ENCODE data around the gene PRR18. TPM values are rescaled to one million over a fixed set of nuclear protein-coding genes. Genes with fewer than 3 reads are reported as not detected.

The PRR18 gene
- total RNA-seq, 1 donor from 2014 or later = under 0.01 TPM

DNA sequence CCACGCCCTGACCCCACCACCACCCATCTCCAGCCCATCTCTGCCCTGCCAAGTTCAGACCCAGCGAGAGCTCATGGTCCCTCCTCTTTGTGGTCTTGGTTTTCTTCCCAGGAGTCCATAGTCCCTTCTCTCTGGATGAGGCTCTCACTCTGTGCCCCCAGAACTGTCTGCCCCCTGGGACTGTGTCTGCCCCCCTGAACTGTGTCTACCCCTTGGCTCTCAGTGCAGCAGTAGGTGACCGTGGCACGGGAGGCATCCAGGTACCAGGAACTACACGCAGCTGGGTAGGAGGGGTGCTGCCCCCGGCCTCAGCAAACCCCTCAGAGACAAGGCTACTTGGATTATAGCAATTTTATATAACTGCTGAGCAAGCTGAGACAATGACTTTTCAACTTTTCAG lies 23.6 kb downstream of the PRR18 start:
- no peak for DNase-seq (ENCODE audit: low read depth)
- no peak for FAIRE-seq
- Histone ChIP-seq H3K4me3 (ENCODE audit: low read depth, low read length) (no peak overlapping the region), H3K36me3 (ENCODE audit: control insufficient read depth, insufficient read depth, low read length) (no peaks in the 10 kb centered on the region), H3K27me3 (ENCODE audit: control insufficient read depth, insufficient read depth, low read length) (no peaks in the 10 kb centered on the region)
- TF ChIP-seq, protein P1, sequence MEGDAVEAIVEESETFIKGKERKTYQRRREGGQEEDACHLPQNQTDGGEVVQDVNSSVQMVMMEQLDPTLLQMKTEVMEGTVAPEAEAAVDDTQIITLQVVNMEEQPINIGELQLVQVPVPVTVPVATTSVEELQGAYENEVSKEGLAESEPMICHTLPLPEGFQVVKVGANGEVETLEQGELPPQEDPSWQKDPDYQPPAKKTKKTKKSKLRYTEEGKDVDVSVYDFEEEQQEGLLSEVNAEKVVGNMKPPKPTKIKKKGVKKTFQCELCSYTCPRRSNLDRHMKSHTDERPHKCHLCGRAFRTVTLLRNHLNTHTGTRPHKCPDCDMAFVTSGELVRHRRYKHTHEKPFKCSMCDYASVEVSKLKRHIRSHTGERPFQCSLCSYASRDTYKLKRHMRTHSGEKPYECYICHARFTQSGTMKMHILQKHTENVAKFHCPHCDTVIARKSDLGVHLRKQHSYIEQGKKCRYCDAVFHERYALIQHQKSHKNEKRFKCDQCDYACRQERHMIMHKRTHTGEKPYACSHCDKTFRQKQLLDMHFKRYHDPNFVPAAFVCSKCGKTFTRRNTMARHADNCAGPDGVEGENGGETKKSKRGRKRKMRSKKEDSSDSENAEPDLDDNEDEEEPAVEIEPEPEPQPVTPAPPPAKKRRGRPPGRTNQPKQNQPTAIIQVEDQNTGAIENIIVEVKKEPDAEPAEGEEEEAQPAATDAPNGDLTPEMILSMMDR (IDR thresholded peaks at IDR 0.05; ENCODE audit: insufficient read depth, low read length, severe bottlenecking) = no peak

DNA sequence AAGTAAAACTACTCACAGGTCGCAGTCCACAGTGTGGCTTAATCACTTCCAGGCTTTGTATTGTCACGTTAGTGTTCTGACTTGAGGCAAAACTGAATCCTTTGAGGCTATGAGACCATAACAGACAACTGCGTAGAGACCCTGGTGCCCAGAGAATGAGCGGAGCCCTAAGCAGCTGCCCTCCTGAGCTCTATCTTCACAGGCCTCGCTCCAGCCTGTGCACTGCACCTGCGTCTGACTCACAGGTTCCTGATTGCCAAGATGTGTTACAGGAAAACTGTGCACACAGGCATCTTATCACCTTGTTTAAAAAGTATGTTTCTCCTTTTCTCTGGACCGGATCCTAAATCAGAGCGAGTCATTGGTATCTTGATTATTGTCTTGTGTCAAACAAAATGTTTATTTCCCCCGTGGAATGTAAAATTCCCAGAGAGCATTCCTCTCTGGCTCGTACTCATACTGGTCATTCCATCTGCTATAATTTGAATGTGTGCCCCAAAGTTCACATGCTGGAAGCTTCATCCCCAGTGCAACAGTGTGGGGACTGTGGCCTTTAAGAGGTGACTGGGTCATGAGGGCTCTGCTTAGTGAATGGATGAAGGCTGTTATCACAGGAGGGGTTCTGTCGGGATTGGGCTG lies 25.7 kb downstream of the PRR18 start:
- no peak for FAIRE-seq
- no peak overlapping the region for H3K4me3 ChIP-seq (ENCODE audit: low read depth, low read length)
- peaks cover 1% of the 10 kb centered on the region for H3K27me3 ChIP-seq (ENCODE audit: control insufficient read depth, insufficient read depth, low read length)
- no peaks in the 10 kb centered on the region for H3K36me3 ChIP-seq (ENCODE audit: control insufficient read depth, insufficient read depth, low read length)
- no peak for DNase-seq (ENCODE audit: low read depth)
- TF ChIP-seq, protein P1 (IDR thresholded peaks at IDR 0.05; ENCODE audit: insufficient read depth, low read length, severe bottlenecking) = no peak

DNA sequence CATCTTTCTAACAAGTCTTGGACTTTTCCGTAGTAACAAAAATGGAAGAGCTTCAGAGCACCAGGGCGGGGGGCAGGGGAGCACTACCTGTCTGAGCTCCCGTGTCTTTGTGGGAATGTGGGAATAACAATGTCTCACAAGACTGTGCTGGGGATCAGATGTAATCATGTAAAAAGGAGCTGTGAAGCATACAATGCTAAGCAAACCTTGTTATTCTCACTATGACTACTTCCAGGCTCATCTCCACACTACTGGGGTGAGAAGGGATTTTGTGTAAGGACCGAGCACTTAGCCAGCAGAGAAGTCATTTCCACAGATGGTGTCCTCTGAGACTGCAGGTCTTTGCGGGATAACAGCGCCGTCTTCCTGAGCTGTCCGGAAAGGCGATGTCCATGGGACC lies 27.1 kb downstream of the PRR18 start:
- TF ChIP-seq, protein P1 (IDR thresholded peaks at IDR 0.05; ENCODE audit: insufficient read depth, low read length, severe bottlenecking) = no peak
- H3K36me3 ChIP-seq (ENCODE audit: control insufficient read depth, insufficient read depth, low read length) = no peaks in the 10 kb centered on the region
- peaks cover 5% of the 10 kb centered on the region for H3K27me3 ChIP-seq (ENCODE audit: control insufficient read depth, insufficient read depth, low read length)
- H3K4me3 ChIP-seq (ENCODE audit: low read depth, low read length) = no peak overlapping the region
- no peak for FAIRE-seq
- no peak for DNase-seq (ENCODE audit: low read depth)

DNA sequence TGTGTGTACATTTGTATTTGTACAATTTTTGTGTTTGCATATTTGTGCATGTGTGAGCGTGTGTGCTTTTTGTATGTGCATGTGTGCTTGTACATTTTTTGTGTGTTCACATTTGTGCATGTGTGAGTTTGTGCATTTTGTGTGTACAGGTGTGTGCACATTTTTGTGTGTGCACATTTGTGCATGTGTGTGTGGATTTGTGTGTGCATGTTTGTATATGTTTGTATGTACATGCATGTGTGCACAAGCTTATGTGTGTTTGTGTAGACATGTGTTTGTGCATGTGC lies 28.9 kb downstream of the PRR18 start:
- DNase-seq (ENCODE audit: low read depth) = no peak
- TF ChIP-seq, protein P1 (IDR thresholded peaks at IDR 0.05; ENCODE audit: insufficient read depth, low read length, severe bottlenecking) = no peak
- no peak overlapping the region for H3K4me3 ChIP-seq (ENCODE audit: low read depth, low read length)
- FAIRE-seq = no peak
- H3K27me3 ChIP-seq (ENCODE audit: control insufficient read depth, insufficient read depth, low read length) = peaks cover 5% of the 10 kb centered on the region
- no peaks in the 10 kb centered on the region for H3K36me3 ChIP-seq (ENCODE audit: control insufficient read depth, insufficient read depth, low read length)

DNA sequence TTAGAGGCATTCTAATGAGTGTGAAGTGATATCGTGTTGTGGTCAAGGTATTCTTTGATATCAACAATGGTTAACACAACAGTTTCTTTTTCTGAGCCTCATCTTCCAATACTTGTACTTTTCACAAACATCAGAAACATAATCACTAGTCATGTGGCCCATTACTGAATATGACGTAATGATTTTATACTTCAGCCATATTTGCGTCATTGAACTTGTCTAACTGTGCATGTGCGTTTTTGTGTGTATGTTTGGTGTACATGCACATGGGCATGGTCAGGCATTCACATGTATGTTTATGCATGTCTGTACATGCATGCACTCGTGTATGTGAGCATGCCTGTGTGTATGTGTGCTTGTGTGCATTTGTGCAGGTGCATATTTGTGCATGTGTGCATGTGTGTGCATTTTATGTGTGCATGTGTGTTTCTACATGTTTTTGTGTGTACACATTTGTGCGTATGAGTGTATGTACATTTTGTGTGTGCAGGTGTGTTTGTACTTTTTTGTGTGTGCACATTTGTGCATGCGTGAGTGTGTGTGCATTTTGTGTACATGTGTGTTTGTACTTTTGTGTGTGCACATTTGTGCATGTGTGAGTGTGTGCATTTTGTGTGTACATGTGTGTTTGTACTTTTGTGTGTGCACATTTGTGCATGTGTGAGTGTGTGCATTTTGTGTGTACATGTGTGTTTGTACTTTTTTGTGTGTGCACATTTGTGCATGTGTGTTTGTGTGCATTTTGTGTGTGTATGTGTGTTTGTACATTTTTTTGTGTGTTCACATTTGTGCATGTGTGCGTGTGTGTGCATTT lies 29.4 kb downstream of the PRR18 start:
- FAIRE-seq (peak; percentile 40), DNase-seq (ENCODE audit: low read depth) (no peak)
- H3K36me3 ChIP-seq (ENCODE audit: control insufficient read depth, insufficient read depth, low read length) = no peaks in the 10 kb centered on the region
- H3K27me3 ChIP-seq (ENCODE audit: control insufficient read depth, insufficient read depth, low read length) = peaks cover 5% of the 10 kb centered on the region
- H3K4me3 ChIP-seq (ENCODE audit: low read depth, low read length) = no peak overlapping the region
- TF ChIP-seq, protein P1 (IDR thresholded peaks at IDR 0.05; ENCODE audit: insufficient read depth, low read length, severe bottlenecking) = no peak
